Activated T-cell treated with anti-CD3 and anti-CD28 coated beads, Interleukin-2, amount 50 U/mL, for 24 hours (primary cell): Measurements from ENCODE around the gene CAPN5.
A peak's percentile ranks its signal among the peaks of the same experiment; 100 is the strongest.
"Not testable (repeated sequence)": the region's sequence is repeated elsewhere in the genome, so short reads cannot be mapped to it uniquely, and the experiment has no call there.

Source experiments
- DNase-seq: peaks from one replicate; pipeline ENCODE4 v3.0.0-alpha.2; 2020
- H3K27ac Mint-ChIP-seq: 2 replicates; pipeline ENCODE4 v1.8.0; 2020; ENCODE audit warnings: mild to moderate bottlenecking, mixed read lengths
- H3K27me3 Mint-ChIP-seq: 2 replicates; pipeline ENCODE4 v1.8.0; 2020; ENCODE audit warnings: mixed read lengths
- H3K36me3 Mint-ChIP-seq: 2 replicates; pipeline ENCODE4 v1.8.0; 2020; ENCODE audit warnings: low read depth, mixed read lengths
- H3K4me1 Mint-ChIP-seq: 2 replicates; pipeline ENCODE4 v1.8.0; 2020; ENCODE audit warnings: low read depth, mixed read lengths
- H3K4me3 Mint-ChIP-seq: 2 replicates; pipeline ENCODE4 v1.8.0; 2020; ENCODE audit warnings: mild to moderate bottlenecking, moderate library complexity, mixed read lengths
- H3K9me3 Mint-ChIP-seq: 2 replicates; pipeline ENCODE4 v1.8.0; 2020; ENCODE audit warnings: mixed read lengths

CAPN5 gene

GRCh38 chr11:77038029-77038824 is 28.5 kb upstream of the CAPN5 start:
- peaks cover 65% of the 10 kb centered on the region for H3K27me3 Mint-ChIP-seq
- H3K4me1 Mint-ChIP-seq = peaks cover 10% of the 10 kb centered on the region
- DNase-seq = no peak

DNA sequence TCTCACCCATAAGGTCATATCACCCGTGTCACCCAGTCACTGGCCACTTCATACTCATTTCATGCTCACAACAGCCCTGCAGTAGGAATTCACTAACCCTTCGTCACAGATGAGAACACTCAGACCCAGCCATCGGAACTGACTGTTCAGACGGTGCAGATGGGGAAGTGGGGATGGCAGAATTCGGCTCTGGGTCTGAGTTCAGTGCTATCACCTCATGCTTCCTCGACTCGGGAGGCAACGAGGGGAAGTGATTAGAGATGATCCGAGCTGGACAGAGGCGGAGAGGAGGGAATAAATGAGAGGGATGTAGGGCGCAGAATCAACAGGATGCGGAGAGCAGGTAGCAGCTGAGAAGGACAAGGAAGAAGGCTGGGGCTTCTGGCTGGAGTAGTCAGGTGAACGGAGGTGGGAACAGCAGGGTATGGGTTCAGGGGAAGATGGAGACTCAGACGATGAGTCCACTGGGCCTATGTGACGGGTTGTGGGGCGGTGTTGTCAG is 27.9 kb upstream of the CAPN5 start:
- H3K9me3 Mint-ChIP-seq = no peaks in the 10 kb centered on the region
- no peak for DNase-seq
- no peak overlapping the region for H3K27ac Mint-ChIP-seq
- H3K4me1 Mint-ChIP-seq = peaks cover 10% of the 10 kb centered on the region
- no peak overlapping the region for H3K4me3 Mint-ChIP-seq
- H3K27me3 Mint-ChIP-seq = peaks cover 69% of the 10 kb centered on the region
- H3K36me3 Mint-ChIP-seq = no peaks in the 10 kb centered on the region

More at GRCh38 chr11:77038029-77038824, 28.5 kb upstream of the CAPN5 start:
- Mint-ChIP-seq H3K36me3 (no peaks in the 10 kb centered on the region), H3K9me3 (no peaks in the 10 kb centered on the region), H3K27ac (no peak overlapping the region), H3K4me3 (no peak overlapping the region)

- Mint-ChIP-seq H3K4me3 (no peak overlapping the region), H3K36me3 (no peaks in the 10 kb centered on the region), H3K27me3 (peaks cover 75% of the 10 kb centered on the region), H3K9me3 (no peaks in the 10 kb centered on the region), H3K27ac (no peak overlapping the region), H3K4me1 (peaks cover 10% of the 10 kb centered on the region)
- DNase-seq = peak; percentile 45
Observed at GRCh38 chr11:77039491-77040400, 27.0 kb upstream of the CAPN5 start.

DNA sequence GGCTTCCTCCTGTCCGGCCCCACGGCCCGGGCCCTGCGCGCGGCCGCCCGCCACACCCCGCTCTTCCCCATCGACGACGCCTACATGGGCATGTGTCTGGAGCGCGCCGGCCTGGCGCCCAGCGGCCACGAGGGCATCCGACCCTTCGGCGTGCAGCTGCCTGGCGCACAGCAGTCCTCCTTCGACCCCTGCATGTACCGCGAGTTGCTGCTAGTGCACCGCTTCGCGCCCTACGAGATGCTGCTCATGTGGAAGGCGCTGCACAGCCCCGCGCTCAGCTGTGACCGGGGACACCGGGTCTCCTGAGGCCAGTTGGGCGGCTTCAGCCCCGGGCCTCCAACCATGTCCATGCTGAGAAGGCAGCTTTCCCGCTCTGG is 26.4 kb upstream of the CAPN5 start:
- DNase-seq = no peak
- H3K27ac Mint-ChIP-seq = no peak overlapping the region
- peaks cover 10% of the 10 kb centered on the region for H3K4me1 Mint-ChIP-seq
- no peaks in the 10 kb centered on the region for H3K36me3 Mint-ChIP-seq
- H3K9me3 Mint-ChIP-seq = no peaks in the 10 kb centered on the region
- H3K27me3 Mint-ChIP-seq = peaks cover 77% of the 10 kb centered on the region
- no peak overlapping the region for H3K4me3 Mint-ChIP-seq

GRCh38 chr11:77040889-77041288 is 25.9 kb upstream of the CAPN5 start:
- no peak for DNase-seq
- Mint-ChIP-seq H3K27ac (no peak overlapping the region), H3K9me3 (no peaks in the 10 kb centered on the region), H3K4me1 (peaks cover 13% of the 10 kb centered on the region), H3K4me3 (no peak overlapping the region), H3K27me3 (peaks cover 77% of the 10 kb centered on the region), H3K36me3 (no peaks in the 10 kb centered on the region)

- DNase-seq = no peak
- Mint-ChIP-seq H3K4me3 (no peak overlapping the region), H3K36me3 (no peaks in the 10 kb centered on the region), H3K9me3 (no peaks in the 10 kb centered on the region), H3K4me1 (peaks cover 22% of the 10 kb centered on the region), H3K27me3 (peaks cover 65% of the 10 kb centered on the region), H3K27ac (no peak overlapping the region)
Observed at GRCh38 chr11:77042111-77042726, 24.6 kb upstream of the CAPN5 start.

DNA sequence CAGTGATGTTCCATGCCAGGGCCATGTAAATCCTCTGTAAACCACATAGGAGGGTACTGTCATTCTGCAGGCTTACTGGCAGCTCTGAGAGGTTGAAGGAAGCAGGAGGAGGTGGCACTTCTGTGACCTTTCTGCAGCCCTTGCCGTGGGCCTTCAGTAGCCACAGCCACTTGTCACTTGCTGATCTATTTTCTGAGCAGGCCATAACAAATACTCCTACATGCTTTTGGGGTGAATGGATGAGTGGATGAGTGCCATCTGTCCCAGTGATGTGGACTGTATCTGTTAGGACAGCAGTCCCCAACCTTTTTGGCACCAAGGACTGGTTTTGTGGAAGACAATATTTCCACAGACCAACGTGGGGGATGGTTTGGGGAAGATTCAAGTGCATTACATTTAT is 22.4 kb upstream of the CAPN5 start:
- Mint-ChIP-seq H3K36me3 (no peaks in the 10 kb centered on the region), H3K4me3 (no peak overlapping the region), H3K27me3 (peaks cover 49% of the 10 kb centered on the region), H3K27ac (no peak overlapping the region), H3K4me1 (peaks cover 17% of the 10 kb centered on the region), H3K9me3 (no peaks in the 10 kb centered on the region)
- DNase-seq = no peak

GRCh38 chr11:77044886-77045285 is 21.9 kb upstream of the CAPN5 start:
- H3K4me1 Mint-ChIP-seq = peaks cover 17% of the 10 kb centered on the region
- H3K4me3 Mint-ChIP-seq = no peak overlapping the region
- H3K27ac Mint-ChIP-seq = no peak overlapping the region
- peaks cover 48% of the 10 kb centered on the region for H3K27me3 Mint-ChIP-seq
- H3K36me3 Mint-ChIP-seq = no peaks in the 10 kb centered on the region
- H3K9me3 Mint-ChIP-seq = no peaks in the 10 kb centered on the region
- no peak for DNase-seq

DNA sequence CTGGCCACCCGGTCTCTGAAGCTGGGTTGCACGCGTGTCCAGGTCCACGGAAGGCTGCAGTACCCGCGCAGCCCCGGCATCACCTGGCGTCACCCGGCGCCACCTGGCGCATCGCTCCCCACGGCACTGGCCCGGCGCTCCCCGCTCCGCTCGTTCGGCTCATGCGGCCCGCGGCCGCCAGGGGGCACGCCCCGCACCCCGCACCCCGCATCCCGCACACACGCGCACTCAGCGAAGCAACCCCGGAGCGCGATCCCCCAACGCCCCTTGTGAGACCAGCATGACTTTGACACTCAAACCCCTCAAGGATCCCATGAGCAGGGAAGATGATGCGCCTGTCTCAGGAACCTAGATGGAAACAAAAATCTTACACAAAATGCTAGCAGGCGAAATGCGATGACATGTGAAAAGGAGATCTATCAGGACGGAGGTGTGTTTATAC is 20.7 kb upstream of the CAPN5 start:
- Mint-ChIP-seq H3K4me1 (peaks cover 14% of the 10 kb centered on the region), H3K9me3 (no peaks in the 10 kb centered on the region), H3K4me3 (no peak overlapping the region), H3K27me3 (peaks cover 39% of the 10 kb centered on the region), H3K27ac (no peak overlapping the region), H3K36me3 (no peaks in the 10 kb centered on the region)
- peak; percentile 78 for DNase-seq

DNA sequence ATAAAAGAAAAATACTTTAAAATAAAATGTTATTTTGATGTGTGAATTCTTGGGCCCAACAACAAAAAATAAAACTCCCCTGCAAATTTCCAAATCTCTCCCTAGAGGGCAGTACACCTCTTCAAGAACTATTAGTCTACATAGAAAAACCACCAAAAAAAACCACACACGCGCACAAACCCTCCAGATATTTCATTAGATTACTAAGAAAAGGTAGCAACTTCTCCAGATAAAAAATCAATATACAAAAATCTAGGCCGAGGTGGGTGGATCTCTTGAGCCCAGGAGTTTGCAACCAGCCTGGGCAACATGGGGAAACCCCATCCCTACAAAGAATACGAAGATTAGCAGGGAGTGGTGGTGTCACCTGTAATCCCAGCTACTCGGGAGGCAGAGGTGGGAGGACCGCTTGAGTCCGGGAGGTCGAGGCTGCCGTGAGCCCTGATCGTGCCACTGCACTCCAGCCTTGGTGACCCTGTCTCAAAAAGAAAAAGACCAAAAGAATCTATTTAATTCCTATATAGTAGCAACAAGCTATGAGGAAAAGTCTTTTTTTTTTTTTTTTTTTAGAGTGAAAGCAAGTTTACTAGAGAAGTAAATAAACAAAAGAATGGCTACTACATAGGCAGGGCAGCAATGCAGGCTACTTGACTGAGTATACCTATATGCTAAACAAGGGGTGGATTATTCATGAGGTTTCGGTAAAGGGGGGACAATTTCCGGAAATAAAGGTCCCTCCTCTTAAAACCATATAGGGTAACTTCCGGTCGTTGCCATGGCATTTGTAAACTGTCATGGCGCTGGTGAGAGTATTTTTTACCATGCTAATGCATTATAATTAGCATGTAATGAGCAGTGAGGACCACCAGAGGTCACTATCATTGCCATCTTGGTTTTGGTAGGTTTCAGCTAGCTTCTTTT is 19.5 kb upstream of the CAPN5 start:
- Mint-ChIP-seq H3K27ac (peak overlapping the region; percentile 85), H3K4me1 (peaks cover 14% of the 10 kb centered on the region), H3K4me3 (peak overlapping the region; percentile 66), H3K36me3 (no peaks in the 10 kb centered on the region), H3K27me3 (peaks cover 29% of the 10 kb centered on the region), H3K9me3 (no peaks in the 10 kb centered on the region)
- peak; percentile 52 for DNase-seq

- Mint-ChIP-seq H3K4me1 (peaks cover 14% of the 10 kb centered on the region), H3K27me3 (peaks cover 23% of the 10 kb centered on the region)
- H3K27ac Mint-ChIP-seq = not testable (repeated sequence)
Observed at GRCh38 chr11:77047928-77048446, 18.8 kb upstream of the CAPN5 start.

DNA sequence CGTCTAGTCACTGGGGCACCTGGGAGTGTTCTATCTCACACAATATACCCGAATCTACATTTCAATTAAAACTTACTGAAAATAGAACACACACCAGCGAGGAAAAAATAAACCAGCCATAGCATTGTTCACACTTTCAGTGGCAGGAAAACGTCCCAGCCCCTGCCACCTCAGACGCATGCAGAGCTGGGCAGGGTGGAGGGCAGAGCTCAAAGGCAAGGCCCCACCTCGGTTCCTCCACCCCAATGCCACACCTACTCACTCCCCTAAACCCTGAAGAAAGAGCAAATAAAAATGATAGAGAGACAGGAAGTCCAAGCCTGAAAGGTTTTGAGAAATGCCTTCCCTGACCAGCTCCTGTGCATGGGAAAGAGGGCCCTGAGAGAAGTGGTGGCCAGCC is 17.7 kb upstream of the CAPN5 start:
- Mint-ChIP-seq H3K27ac (no peak overlapping the region), H3K4me1 (peaks cover 14% of the 10 kb centered on the region), H3K27me3 (peaks cover 17% of the 10 kb centered on the region), H3K9me3 (no peaks in the 10 kb centered on the region), H3K36me3 (no peaks in the 10 kb centered on the region), H3K4me3 (no peak overlapping the region)
- DNase-seq = no peak

More at GRCh38 chr11:77047928-77048446, 18.8 kb upstream of the CAPN5 start:
- not testable (repeated sequence) for H3K36me3 Mint-ChIP-seq, H3K9me3 Mint-ChIP-seq, DNase-seq, H3K4me3 Mint-ChIP-seq

GRCh38 chr11:77051511-77051910 is 15.3 kb upstream of the CAPN5 start:
- H3K4me3 Mint-ChIP-seq = no peak overlapping the region
- no peaks in the 10 kb centered on the region for H3K27me3 Mint-ChIP-seq
- H3K27ac Mint-ChIP-seq = no peak overlapping the region
- no peaks in the 10 kb centered on the region for H3K9me3 Mint-ChIP-seq
- peaks cover 7% of the 10 kb centered on the region for H3K4me1 Mint-ChIP-seq
- DNase-seq = no peak
- H3K36me3 Mint-ChIP-seq = no peaks in the 10 kb centered on the region
